Effector CD8-positive, alpha-beta T cell (primary cell): ENCODE measurements around the gene SRP68.

Experiments
- DNase-seq: peaks from one replicate; lab custom pipeline; 2025; lab: John Stamatoyannopoulos, UW

SRP68 gene

GRCh38 chr17:75996665-75997590, 75.4 kb downstream of the SRP68 start:
- DNase-seq = no peak

GRCh38 chr17:75995385-75995925, 76.9 kb downstream of the SRP68 start:
- no peak for DNase-seq

GRCh38 chr17:75994802-75995370, 77.4 kb downstream of the SRP68 start:
- no peak for DNase-seq

- DNase-seq = no peak
Observed at GRCh38 chr17:75991396-75991795, 80.9 kb downstream of the SRP68 start.
